Ectodermal cell (in vitro differentiated cells): ENCODE measurements around the gene ZMYND15.

Experiments used
- H3K27ac ChIP-seq: 2 replicates; pipeline ENCODE4 v1.7.0; 2013; ENCODE audit warnings: mild to moderate bottlenecking, low read depth, low read length; ENCODE audit not compliant: insufficient read depth, poor library complexity, severe bottlenecking
- H3K27me3 ChIP-seq: 2 replicates; pipeline ENCODE4 v1.7.0; 2013; ENCODE audit warnings: mild to moderate bottlenecking, low read length; ENCODE audit not compliant: insufficient read depth, control insufficient read depth, poor library complexity, severe bottlenecking
- H3K36me3 ChIP-seq: one replicate; pipeline ENCODE4 v1.7.0; 2013; ENCODE audit warnings: low read length; ENCODE audit not compliant: control insufficient read depth, insufficient read depth
- H3K4me1 ChIP-seq: one replicate; pipeline ENCODE4 v1.7.0; 2013; ENCODE audit warnings: low read length; ENCODE audit not compliant: control insufficient read depth, insufficient read depth
- H3K4me3 ChIP-seq: 2 replicates; pipeline ENCODE4 v1.7.0; 2013; ENCODE audit warnings: low read depth, low read length, control low read depth; ENCODE audit not compliant: insufficient read depth
- H3K9me3 ChIP-seq: 2 replicates; pipeline ENCODE4 v1.7.0; 2013; ENCODE audit warnings: mild to moderate bottlenecking, low read length, moderate library complexity; ENCODE audit not compliant: control insufficient read depth
- WGBS, 2 experiments: methylation state at CpG; one replicate each; pipeline ENCODE4 v1.1.7; 2013; ENCODE audit warnings: missing lambda C conversion rate in 2 of 2; 5-methylcytosine and 5-hydroxymethylcytosine counted together

The ZMYND15 gene

DNA sequence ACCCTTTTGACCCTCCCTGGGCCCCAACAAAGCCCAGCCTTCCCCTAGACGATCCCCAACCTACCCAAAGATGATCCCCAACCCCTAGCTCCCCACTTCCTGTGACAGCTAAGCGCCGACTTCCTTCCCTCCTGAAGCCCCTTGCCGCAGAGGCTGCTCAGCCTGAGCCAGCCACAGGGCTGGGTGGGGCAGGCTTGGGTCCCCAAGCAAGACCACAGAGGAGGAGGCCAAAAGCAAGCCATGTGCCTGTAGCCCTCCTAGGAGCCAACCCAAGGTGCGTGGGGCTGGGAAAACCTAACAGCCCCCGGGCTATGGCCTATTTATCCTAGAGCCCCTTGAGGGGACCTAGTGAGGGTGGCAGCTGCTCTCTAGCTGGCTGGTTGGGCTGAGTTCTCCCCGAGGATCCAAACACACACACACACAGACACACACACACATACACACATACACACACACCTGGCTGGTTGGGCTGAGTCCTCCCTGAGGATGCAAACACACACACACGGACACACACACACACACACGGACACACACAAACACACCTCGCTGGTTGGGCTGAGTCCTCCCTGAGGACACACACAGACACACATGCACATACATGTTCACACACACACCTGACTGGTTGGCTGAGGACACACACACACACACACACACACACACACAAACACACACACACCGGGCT is 24.4 kb upstream of the ZMYND15 start:
- peaks cover 24% of the 10 kb centered on the region for H3K36me3 ChIP-seq
- H3K4me1 ChIP-seq, result peaks cover 11% of the 10 kb centered on the region
- no peak overlapping the region for H3K27ac ChIP-seq
- no peak overlapping the region for H3K4me3 ChIP-seq
- 89 to 90% methylated on average over 11 of the region's 11 CpGs for WGBS, 2 experiments
- no peaks in the 10 kb centered on the region for H3K9me3 ChIP-seq
- H3K27me3 ChIP-seq, result no peaks in the 10 kb centered on the region

DNA sequence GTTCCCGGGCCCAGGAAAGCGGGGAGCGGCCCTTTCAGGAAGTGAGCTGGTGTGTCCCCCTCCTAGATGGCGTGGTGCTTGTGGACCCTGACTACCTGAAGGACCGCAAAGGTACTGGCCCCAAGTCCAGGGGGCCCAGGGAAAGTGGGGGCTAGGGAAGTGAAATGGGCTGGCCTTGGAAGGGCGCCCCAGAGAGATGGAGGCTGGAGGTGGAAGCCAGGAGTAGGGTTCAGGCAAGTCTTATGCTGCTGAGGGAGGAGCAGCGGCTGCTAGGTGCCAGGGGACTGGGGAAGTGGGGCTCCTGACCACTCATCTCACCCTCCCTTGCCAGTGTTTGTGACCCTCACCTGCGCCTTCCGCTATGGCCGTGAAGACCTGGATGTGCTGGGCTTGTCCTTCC is 23.6 kb upstream of the ZMYND15 start:
- H3K27ac ChIP-seq, result no peak overlapping the region
- WGBS, 2 experiments, result 94 to 98% methylated on average over 10 of the region's 10 CpGs

DNA sequence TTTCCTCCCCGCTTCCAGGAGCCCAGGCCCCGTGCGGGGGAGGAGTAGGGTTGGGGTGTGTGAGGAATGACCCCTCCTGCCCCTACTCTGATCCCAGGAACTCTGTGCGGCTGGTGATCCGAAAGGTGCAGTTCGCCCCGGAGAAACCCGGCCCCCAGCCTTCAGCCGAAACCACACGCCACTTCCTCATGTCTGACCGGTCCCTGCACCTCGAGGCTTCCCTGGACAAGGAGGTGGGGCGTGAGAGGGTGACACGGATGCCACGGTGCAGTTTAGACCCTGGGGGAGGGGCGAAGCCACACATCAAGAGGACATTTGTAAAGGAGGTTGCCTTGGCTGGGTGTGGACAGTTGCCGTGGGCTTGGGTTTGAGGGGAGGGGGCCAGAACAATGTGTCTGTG is 21.8 kb upstream of the ZMYND15 start:
- no peaks in the 10 kb centered on the region for H3K27me3 ChIP-seq
- H3K4me3 ChIP-seq, result no peak overlapping the region
- no peak overlapping the region for H3K27ac ChIP-seq
- H3K4me1 ChIP-seq, result no peaks in the 10 kb centered on the region
- peaks cover 24% of the 10 kb centered on the region for H3K36me3 ChIP-seq
- whole genome bisulfite sequencing, 2 experiments, result 93 to 96% methylated on average over 17 of the region's 17 CpGs
- no peaks in the 10 kb centered on the region for H3K9me3 ChIP-seq

More for the DNA sequence above, 23.6 kb upstream of the ZMYND15 start:
- Histone ChIP-seq H3K4me1 (peaks cover 9% of the 10 kb centered on the region), H3K9me3 (no peaks in the 10 kb centered on the region), H3K4me3 (no peak overlapping the region), H3K36me3 (peaks cover 24% of the 10 kb centered on the region), H3K27me3 (no peaks in the 10 kb centered on the region)

DNA sequence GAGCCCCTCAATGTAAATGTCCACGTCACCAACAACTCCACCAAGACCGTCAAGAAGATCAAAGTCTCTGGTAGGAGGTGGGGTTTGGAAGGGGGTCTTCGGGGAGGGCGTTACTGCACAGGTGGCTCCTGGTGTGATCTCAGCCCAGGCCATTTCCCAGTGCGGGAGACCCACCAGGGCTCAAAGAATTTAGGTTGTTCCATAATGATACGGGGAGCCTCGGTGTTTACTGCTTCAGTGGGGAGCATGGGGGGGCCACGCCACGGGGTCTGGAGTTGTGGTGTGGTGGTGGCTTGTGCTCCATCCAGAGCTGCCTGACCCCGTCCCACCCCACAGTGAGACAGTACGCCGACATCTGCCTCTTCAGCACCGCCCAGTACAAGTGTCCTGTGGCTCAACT is 21.4 kb upstream of the ZMYND15 start:
- WGBS, 2 experiments, result 95 to 98% methylated on average over 13 of the region's 13 CpGs
- Histone ChIP-seq H3K27ac (no peak overlapping the region), H3K36me3 (peaks cover 24% of the 10 kb centered on the region), H3K4me1 (no peaks in the 10 kb centered on the region), H3K9me3 (no peaks in the 10 kb centered on the region), H3K4me3 (no peak overlapping the region), H3K27me3 (no peaks in the 10 kb centered on the region)

DNA sequence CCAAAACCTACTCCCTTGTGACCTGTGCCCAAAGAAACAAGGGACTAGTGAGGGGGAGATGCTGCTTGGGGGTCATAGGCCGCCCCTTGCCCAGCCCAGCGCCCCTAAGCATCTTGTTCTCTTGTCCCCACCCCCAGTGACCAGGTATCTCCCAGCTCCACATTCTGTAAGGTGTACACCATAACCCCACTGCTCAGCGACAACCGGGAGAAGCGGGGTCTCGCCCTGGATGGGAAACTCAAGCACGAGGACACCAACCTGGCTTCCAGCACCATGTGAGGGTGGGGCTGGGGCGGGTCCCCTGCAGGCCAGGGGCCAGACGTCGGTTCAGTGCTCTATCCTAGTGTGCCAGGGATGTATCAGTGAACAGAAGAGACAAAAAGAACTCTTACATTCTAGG is 20.5 kb upstream of the ZMYND15 start:
- 85% methylated on average over 10 of the region's 10 CpGs for WGBS, 2 experiments
- Histone ChIP-seq H3K27ac (no peak overlapping the region), H3K27me3 (no peaks in the 10 kb centered on the region), H3K4me3 (no peak overlapping the region), H3K4me1 (no peaks in the 10 kb centered on the region), H3K36me3 (peaks cover 24% of the 10 kb centered on the region), H3K9me3 (no peaks in the 10 kb centered on the region)

DNA sequence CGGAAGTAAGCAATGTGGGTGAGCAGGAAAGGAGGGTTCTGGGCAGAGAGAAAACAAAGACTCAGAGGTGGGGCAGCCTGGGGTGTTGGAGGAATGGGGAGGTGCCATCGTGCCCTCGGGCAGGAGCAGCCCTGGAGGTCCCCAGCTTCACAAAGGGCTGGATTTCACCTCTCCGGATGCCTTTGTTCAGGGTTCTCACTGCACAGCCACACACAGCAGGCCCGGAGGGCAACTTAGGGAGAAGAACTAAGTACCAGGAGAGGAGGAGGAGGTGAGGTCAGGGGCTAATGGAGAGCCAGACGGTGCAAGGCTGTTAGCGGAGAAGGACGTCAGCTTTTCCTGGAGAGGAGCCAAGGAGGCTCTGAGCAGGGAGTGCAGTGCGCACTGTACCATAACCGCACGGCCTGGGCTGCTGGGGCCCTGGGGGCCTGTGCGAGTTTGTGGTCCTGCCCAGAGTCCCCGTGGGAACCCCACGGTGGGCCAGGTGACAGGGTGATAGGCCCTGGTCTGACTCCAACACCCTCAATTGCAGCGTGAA is 19.9 kb upstream of the ZMYND15 start:
- H3K27ac ChIP-seq, result peak overlapping the region; percentile 26
- 91 to 92% methylated on average over 15 of the region's 15 CpGs for WGBS, 2 experiments

DNA sequence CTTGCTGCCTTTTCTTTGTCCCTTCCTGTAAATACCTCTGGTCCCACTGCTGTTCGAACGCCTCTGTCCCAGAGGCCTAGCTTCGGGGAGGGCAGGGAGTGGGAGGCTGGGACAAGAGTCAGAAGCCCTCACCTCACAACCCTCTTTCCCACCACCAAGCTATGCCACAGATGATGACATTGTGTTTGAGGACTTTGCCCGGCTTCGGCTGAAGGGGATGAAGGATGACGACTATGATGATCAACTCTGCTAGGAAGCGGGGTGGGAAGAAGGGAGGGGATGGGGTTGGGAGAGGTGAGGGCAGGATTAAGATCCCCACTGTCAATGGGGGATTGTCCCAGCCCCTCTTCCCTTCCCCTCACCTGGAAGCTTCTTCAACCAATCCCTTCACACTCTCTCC is 18.8 kb upstream of the ZMYND15 start:
- no peaks in the 10 kb centered on the region for H3K27me3 ChIP-seq
- no peaks in the 10 kb centered on the region for H3K9me3 ChIP-seq
- 94 to 95% methylated on average over 7 of the region's 7 CpGs for WGBS, 2 experiments
- H3K36me3 ChIP-seq, result peaks cover 20% of the 10 kb centered on the region
- H3K27ac ChIP-seq, result no peak overlapping the region
- no peaks in the 10 kb centered on the region for H3K4me1 ChIP-seq
- no peak overlapping the region for H3K4me3 ChIP-seq

More for the DNA sequence above, 19.9 kb upstream of the ZMYND15 start:
- Histone ChIP-seq H3K36me3 (peaks cover 24% of the 10 kb centered on the region), H3K27me3 (no peaks in the 10 kb centered on the region), H3K4me1 (no peaks in the 10 kb centered on the region), H3K4me3 (no peak overlapping the region), H3K9me3 (no peaks in the 10 kb centered on the region)

DNA sequence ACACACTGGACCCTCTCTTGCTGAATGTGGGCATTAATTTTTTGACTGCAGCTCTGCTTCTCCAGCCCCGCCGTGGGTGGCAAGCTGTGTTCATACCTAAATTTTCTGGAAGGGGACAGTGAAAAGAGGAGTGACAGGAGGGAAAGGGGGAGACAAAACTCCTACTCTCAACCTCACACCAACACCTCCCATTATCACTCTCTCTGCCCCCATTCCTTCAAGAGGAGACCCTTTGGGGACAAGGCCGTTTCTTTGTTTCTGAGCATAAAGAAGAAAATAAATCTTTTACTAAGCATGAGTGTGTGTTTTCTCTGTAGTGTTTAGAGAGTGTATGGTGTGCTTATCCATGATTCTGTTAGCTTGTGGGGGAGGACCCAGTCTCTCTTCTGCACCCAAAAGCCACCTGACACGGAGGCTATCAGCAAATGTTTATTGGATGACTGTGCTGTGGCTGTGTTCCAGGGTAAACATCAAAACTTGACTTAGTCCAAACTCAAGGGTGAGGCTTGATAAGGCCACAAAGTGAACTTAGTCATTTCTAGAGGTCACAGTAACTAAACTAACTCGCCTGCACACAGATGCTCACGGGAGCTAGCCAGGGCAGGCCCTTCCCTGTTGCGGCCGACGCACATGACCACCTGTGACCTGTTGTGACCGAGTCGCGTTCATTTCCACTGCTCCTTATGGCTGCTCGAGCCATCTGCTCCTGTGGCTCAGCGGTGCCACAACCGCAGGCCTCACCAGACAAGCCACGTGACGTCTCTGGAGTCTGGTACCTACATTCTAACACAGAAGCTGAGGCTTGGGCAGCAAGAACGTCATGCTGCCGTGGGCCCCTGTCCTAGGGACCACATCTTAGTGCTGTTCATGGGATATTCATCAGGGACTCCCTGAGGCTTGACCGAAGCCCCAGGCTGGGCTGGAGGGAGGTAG is 18.2 kb upstream of the ZMYND15 start:
- Histone ChIP-seq H3K27me3 (no peaks in the 10 kb centered on the region), H3K4me1 (no peaks in the 10 kb centered on the region), H3K36me3 (peaks cover 17% of the 10 kb centered on the region), H3K9me3 (no peaks in the 10 kb centered on the region), H3K4me3 (no peak overlapping the region), H3K27ac (no peak overlapping the region)
- WGBS, 2 experiments, result 90% methylated on average over 19 to 20 of the region's 20 CpGs

DNA sequence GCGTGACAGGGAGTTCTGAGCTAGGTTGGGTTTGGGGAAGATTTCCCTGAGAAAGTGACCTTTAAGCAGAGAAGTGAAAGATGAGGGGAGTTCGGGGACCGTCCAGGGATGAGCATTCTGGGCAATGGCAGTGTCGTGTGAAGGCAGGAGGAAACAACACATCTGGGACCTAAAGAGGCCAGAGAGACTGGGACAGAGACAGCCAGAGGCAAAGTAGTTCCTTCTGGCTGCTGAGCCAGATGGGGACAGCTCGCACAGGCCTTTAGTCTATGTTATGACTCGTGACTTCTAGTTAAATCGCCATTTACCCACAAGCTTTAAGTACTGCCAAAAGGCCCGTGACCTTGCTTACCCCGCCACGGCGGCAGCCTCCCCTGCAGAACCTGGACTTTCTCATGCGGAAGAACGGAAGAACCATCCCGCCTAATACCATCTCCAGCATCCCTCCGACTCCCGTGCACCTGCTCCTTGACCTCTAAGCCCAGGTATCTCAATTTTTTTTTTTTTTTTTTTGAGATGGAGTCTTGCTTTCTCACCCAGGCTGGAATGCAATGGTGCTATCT is 16.9 kb upstream of the ZMYND15 start:
- H3K4me3 ChIP-seq, result no peak overlapping the region
- no peaks in the 10 kb centered on the region for H3K27me3 ChIP-seq
- peaks cover 10% of the 10 kb centered on the region for H3K36me3 ChIP-seq
- H3K9me3 ChIP-seq, result no peaks in the 10 kb centered on the region
- 89 to 92% methylated on average over 16 of the region's 16 CpGs for WGBS, 2 experiments
- no peaks in the 10 kb centered on the region for H3K4me1 ChIP-seq
- H3K27ac ChIP-seq, result no peak overlapping the region

DNA sequence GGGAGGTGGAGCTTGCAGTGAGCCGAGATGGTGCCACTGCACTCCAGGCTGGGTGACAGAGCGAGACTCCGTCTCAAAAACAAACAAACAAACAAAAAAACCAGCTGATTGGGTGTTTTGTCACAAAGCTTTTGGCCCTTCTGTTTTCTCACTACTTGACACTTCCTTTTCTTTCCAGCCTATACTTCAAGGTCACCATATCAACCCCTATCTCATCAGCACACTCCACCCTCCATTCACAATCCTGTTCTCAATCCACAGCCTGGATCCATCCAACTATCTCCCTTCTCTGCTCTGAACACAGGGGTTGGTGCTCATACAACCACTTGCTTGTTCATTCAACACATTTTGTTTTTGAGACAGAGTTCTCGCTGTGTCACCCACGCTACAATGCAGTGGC is 15.0 kb upstream of the ZMYND15 start:
- Histone ChIP-seq H3K36me3 (no peaks in the 10 kb centered on the region), H3K4me1 (no peaks in the 10 kb centered on the region), H3K9me3 (no peaks in the 10 kb centered on the region), H3K27ac (no peak overlapping the region), H3K4me3 (no peak overlapping the region), H3K27me3 (no peaks in the 10 kb centered on the region)
- WGBS, 2 experiments, result 85 to 90% methylated on average over 5 of the region's 5 CpGs
